Astrocyte (in vitro differentiated cells and primary cell): ENCODE results near the gene VCL. TPM values are rescaled to one million over a fixed set of nuclear protein-coding genes. Genes with fewer than 3 reads are reported as not detected.

Experiments
- DNase-seq: peaks from one replicate; pipeline ENCODE4 v3.0.0-alpha.2; 2010; ENCODE audit warnings: low read depth
- FAIRE-seq: peaks from 2 replicates; lab custom pipeline; 2011; peaks lifted over from hg19 to GRCh38; lab: Jason Lieb, UNC
- H2AFZ ChIP-seq: 2 replicates; pipeline ENCODE4 v1.6.0; 2012; ENCODE audit warnings: low read depth, low read length, inconsistent platforms
- H3K27ac ChIP-seq: 2 replicates; pipeline ENCODE4 v1.5.1; 2011; ENCODE audit warnings: low read depth, low read length, inconsistent platforms
- H3K27me3 ChIP-seq: 2 replicates; pipeline ENCODE4 v1.6.0; 2011; ENCODE audit warnings: low read length, inconsistent platforms; ENCODE audit not compliant: insufficient read depth
- H3K36me3 ChIP-seq: 2 replicates; pipeline ENCODE4 v1.5.1; 2011; ENCODE audit warnings: low read length, inconsistent platforms; ENCODE audit not compliant: insufficient read depth
- H3K4me1 ChIP-seq: 2 replicates; pipeline ENCODE4 v1.5.1; 2011; ENCODE audit warnings: low read length, inconsistent platforms; ENCODE audit not compliant: insufficient read depth
- H3K4me2 ChIP-seq: 2 replicates; pipeline ENCODE4 v1.6.0; 2012; ENCODE audit warnings: low read length, inconsistent platforms
- H3K4me3 ChIP-seq: 2 replicates; pipeline ENCODE4 v1.5.1; 2011; ENCODE audit warnings: low read depth, mild to moderate bottlenecking, low read length, inconsistent platforms; ENCODE audit not compliant: insufficient read depth
- H3K79me2 ChIP-seq: 2 replicates; pipeline ENCODE4 v1.6.0; 2012; ENCODE audit warnings: mild to moderate bottlenecking, low read length, inconsistent platforms; ENCODE audit not compliant: insufficient read depth
- H3K9ac ChIP-seq: 2 replicates; pipeline ENCODE4 v1.6.0; 2012; ENCODE audit warnings: mild to moderate bottlenecking, low read length, inconsistent platforms
- H3K9me3 ChIP-seq: 2 replicates; pipeline ENCODE4 v1.5.1; 2012; ENCODE audit warnings: low read depth, mild to moderate bottlenecking, low read length, inconsistent platforms; ENCODE audit not compliant: insufficient read depth
- H4K20me1 ChIP-seq: 2 replicates; pipeline ENCODE4 v1.6.0; 2012; ENCODE audit warnings: low read length, inconsistent platforms; ENCODE audit not compliant: insufficient read depth
- H3K27ac Mint-ChIP-seq: one replicate; pipeline ENCODE4 v1.8.0; 2021; ENCODE audit warnings: mild to moderate bottlenecking, mixed read lengths; ENCODE audit not compliant: unreplicated experiment
- H3K27me3 Mint-ChIP-seq: one replicate; pipeline ENCODE4 v1.8.0; 2021; ENCODE audit warnings: low read depth, mixed read lengths; ENCODE audit not compliant: unreplicated experiment
- H3K36me3 Mint-ChIP-seq: one replicate; pipeline ENCODE4 v1.8.0; 2021; ENCODE audit warnings: low read depth, mixed read lengths; ENCODE audit not compliant: unreplicated experiment
- H3K4me1 Mint-ChIP-seq: one replicate; pipeline ENCODE4 v1.8.0; 2021; ENCODE audit warnings: low read depth, mixed read lengths; ENCODE audit not compliant: unreplicated experiment
- H3K4me3 Mint-ChIP-seq: one replicate; pipeline ENCODE4 v1.8.0; 2021; ENCODE audit warnings: mild to moderate bottlenecking, moderate library complexity, mixed read lengths; ENCODE audit not compliant: unreplicated experiment
- H3K9me3 Mint-ChIP-seq: one replicate; pipeline ENCODE4 v1.8.0; 2021; ENCODE audit warnings: mild to moderate bottlenecking, mixed read lengths; ENCODE audit not compliant: unreplicated experiment
- EZH2 ChIP-seq: IDR thresholded peaks from 2 replicates; pipeline ENCODE4 v1.6.1; 2012; ENCODE audit warnings: mild to moderate bottlenecking, low read length, inconsistent platforms; ENCODE audit not compliant: insufficient read depth
- total RNA-seq: library from RNA; stranded (reverse); gene quantifications from 2 replicates; pipeline ENCODE4 v1.2.1, GENCODE V29; 2021
- TF ChIP-seq, protein P1 (sequence below): IDR thresholded peaks from 2 replicates; pipeline ENCODE4 v1.5.1; 2011; ENCODE audit warnings: low read depth, mild to moderate bottlenecking, inconsistent platforms, low read length, moderate library complexity; ENCODE audit not compliant: insufficient read depth

VCL gene
- total RNA-seq, 1 donor from 2014 or later, result 474 TPM

DNA sequence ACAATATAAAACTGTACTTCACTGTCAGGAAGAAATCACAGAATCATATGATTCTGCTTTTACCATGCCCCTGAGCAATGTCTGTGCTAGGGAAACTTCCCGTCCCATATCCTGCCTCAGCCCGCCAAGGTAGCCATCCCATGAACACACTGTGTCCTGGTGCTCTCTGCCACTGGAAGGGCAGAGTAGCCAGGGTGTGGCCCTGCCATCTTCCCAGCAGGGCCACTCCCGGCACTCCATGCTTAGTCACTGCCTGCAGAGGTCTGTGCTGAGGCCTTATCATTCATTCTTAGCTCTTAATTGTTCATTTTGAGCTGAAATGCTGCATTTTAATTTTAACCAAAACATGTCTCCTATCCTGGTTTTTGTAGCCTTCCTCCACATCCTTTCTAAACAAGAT lies 120.9 kb downstream of the VCL start:
- Histone ChIP-seq H3K36me3 (peaks cover 91% of the 10 kb centered on the region), H3K9ac (no peak overlapping the region), H4K20me1 (peaks cover 74% of the 10 kb centered on the region), H3K79me2 (peaks cover 23% of the 10 kb centered on the region), H3K4me2 (no peak overlapping the region), H3K27me3 (no peaks in the 10 kb centered on the region), H2AFZ (no peak overlapping the region), H3K4me3 (no peak overlapping the region), H3K27ac (no peak overlapping the region), H3K9me3 (no peaks in the 10 kb centered on the region), H3K4me1 (peaks cover 7% of the 10 kb centered on the region)
- FAIRE-seq (no peak), DNase-seq (no peak)
- Mint-ChIP-seq H3K4me1 (peaks cover 28% of the 10 kb centered on the region), H3K36me3 (peaks cover 17% of the 10 kb centered on the region), H3K27me3 (no peaks in the 10 kb centered on the region), H3K27ac (peak overlapping the region; percentile 48), H3K4me3 (peak overlapping the region; percentile 14), H3K9me3 (no peaks in the 10 kb centered on the region)
- TF ChIP-seq, protein P1, sequence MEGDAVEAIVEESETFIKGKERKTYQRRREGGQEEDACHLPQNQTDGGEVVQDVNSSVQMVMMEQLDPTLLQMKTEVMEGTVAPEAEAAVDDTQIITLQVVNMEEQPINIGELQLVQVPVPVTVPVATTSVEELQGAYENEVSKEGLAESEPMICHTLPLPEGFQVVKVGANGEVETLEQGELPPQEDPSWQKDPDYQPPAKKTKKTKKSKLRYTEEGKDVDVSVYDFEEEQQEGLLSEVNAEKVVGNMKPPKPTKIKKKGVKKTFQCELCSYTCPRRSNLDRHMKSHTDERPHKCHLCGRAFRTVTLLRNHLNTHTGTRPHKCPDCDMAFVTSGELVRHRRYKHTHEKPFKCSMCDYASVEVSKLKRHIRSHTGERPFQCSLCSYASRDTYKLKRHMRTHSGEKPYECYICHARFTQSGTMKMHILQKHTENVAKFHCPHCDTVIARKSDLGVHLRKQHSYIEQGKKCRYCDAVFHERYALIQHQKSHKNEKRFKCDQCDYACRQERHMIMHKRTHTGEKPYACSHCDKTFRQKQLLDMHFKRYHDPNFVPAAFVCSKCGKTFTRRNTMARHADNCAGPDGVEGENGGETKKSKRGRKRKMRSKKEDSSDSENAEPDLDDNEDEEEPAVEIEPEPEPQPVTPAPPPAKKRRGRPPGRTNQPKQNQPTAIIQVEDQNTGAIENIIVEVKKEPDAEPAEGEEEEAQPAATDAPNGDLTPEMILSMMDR, result no peak
- no peak for TF ChIP-seq EZH2

DNA sequence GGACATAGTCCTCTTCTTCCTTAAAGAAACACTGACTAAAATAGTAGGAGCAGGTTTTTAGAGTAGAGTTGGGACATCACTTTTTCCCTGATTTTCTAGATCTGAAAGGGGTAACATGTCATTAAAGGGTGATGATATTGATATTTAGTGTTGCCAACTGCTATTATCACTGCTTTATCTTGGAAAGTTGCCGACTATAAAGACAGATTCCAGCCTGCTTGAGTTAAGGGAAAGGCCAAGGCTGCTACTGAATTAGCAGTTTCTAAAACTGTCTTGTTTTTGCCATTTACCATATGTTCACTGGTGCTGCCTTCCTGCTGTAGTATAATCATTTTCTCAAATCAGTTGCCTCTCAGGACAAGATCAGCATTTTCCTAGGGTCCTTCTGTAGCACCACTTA lies 123.0 kb downstream of the VCL start:
- no peak for FAIRE-seq
- Histone ChIP-seq H3K9ac (no peak overlapping the region), H3K4me1 (peaks cover 5% of the 10 kb centered on the region), H4K20me1 (peaks cover 54% of the 10 kb centered on the region), H3K79me2 (peaks cover 4% of the 10 kb centered on the region), H3K36me3 (peaks cover 73% of the 10 kb centered on the region), H3K27me3 (no peaks in the 10 kb centered on the region), H3K9me3 (no peaks in the 10 kb centered on the region), H2AFZ (no peak overlapping the region), H3K4me3 (no peak overlapping the region), H3K4me2 (no peak overlapping the region), H3K27ac (no peak overlapping the region)
- DNase-seq, result no peak
- Mint-ChIP-seq H3K27me3 (no peaks in the 10 kb centered on the region), H3K4me1 (peaks cover 28% of the 10 kb centered on the region), H3K36me3 (peaks cover 12% of the 10 kb centered on the region), H3K9me3 (no peaks in the 10 kb centered on the region), H3K27ac (no peak overlapping the region), H3K4me3 (no peak overlapping the region)
- no peak for TF ChIP-seq EZH2

DNA sequence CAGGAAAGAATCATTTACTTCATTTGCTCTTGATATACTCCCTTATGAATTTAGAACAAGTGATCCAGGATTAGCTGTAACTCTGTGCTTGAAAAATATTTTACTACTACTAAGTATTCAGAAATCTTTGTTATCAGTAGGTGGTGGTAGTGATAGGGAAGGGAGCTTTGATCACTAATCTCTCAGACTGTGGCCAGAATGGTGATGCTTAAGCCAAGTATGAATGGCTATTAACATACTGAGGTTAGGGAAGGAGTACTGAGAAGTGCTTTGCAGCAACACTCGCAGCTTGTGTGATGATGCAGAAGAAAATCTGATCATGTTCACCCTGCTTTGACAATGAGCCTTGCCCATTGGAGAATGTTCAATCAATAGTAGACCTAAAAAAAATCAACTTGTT lies 123.5 kb downstream of the VCL start:
- Histone ChIP-seq H4K20me1 (peaks cover 50% of the 10 kb centered on the region), H3K4me3 (no peak overlapping the region), H2AFZ (no peak overlapping the region), H3K27me3 (no peaks in the 10 kb centered on the region), H3K4me2 (no peak overlapping the region), H3K27ac (no peak overlapping the region), H3K9me3 (no peaks in the 10 kb centered on the region), H3K36me3 (peaks cover 69% of the 10 kb centered on the region), H3K79me2 (no peaks in the 10 kb centered on the region), H3K9ac (no peak overlapping the region), H3K4me1 (peaks cover 5% of the 10 kb centered on the region)
- peaks cover 28% of the 10 kb centered on the region for H3K4me1 Mint-ChIP-seq
- no peak for FAIRE-seq
- H3K27ac Mint-ChIP-seq, result no peak overlapping the region
- no peak overlapping the region for H3K4me3 Mint-ChIP-seq
- H3K36me3 Mint-ChIP-seq, result peaks cover 10% of the 10 kb centered on the region
- TF ChIP-seq EZH2, result no peak
- TF ChIP-seq, protein P1, result no peak
- peak; percentile 57 for DNase-seq
- H3K27me3 Mint-ChIP-seq, result no peaks in the 10 kb centered on the region
- no peaks in the 10 kb centered on the region for H3K9me3 Mint-ChIP-seq
